ENCODE measurements around the gene SUPT5H.

Gene SUPT5H

GRCh38 chr19:39499932-39500331 is 54.5 kb downstream of the SUPT5H start:
- H3K27me3 Mint-ChIP-seq (ENCODE audit: low read depth, poor library complexity): peaks cover 8% of the 10 kb centered on the region
- H3K4me3 Mint-ChIP-seq: peak overlapping the region; percentile 93

DNA sequence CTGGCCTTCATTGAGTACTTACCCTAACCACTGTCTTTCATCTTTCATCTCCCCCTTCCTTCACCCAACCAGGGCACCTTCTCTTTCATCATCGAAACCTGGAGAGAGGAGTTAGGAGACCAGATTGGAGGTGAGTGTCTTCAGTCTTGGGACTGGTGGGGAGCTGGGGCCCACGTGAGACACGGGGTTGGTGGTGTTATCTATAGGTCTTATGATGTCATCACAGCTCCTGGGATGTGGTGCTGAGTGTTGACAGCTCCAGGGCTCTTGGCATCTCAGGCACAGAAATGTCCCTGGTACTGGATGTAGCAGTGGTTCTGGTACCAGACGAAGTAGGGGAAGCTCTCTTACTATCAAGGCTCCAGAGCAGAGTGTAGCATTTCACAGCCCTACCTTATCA is 55.2 kb downstream of the SUPT5H start:
- no peak overlapping the region for H3K27ac Mint-ChIP-seq
- TF ChIP-seq, protein P1, sequence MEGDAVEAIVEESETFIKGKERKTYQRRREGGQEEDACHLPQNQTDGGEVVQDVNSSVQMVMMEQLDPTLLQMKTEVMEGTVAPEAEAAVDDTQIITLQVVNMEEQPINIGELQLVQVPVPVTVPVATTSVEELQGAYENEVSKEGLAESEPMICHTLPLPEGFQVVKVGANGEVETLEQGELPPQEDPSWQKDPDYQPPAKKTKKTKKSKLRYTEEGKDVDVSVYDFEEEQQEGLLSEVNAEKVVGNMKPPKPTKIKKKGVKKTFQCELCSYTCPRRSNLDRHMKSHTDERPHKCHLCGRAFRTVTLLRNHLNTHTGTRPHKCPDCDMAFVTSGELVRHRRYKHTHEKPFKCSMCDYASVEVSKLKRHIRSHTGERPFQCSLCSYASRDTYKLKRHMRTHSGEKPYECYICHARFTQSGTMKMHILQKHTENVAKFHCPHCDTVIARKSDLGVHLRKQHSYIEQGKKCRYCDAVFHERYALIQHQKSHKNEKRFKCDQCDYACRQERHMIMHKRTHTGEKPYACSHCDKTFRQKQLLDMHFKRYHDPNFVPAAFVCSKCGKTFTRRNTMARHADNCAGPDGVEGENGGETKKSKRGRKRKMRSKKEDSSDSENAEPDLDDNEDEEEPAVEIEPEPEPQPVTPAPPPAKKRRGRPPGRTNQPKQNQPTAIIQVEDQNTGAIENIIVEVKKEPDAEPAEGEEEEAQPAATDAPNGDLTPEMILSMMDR (IDR thresholded peaks at IDR 0.05): no peak
- DNase-seq: no peak
- peaks cover 10% of the 10 kb centered on the region for H3K27me3 Mint-ChIP-seq (ENCODE audit: low read depth, poor library complexity)
- H3K4me1 Mint-ChIP-seq: peaks cover 33% of the 10 kb centered on the region
- H3K36me3 Mint-ChIP-seq (ENCODE audit: low read depth): peaks cover 28% of the 10 kb centered on the region
- H3K9me3 Mint-ChIP-seq: peaks cover 1% of the 10 kb centered on the region
- H3K4me3 Mint-ChIP-seq: peak overlapping the region; percentile 68

More at GRCh38 chr19:39499932-39500331, 54.5 kb downstream of the SUPT5H start:
- Mint-ChIP-seq H3K9me3 (no peaks in the 10 kb centered on the region), H3K36me3 (ENCODE audit: low read depth) (peaks cover 25% of the 10 kb centered on the region), H3K4me1 (peaks cover 33% of the 10 kb centered on the region), H3K27ac (no peak overlapping the region)
- DNase-seq: no peak
- TF ChIP-seq, protein P1 (IDR thresholded peaks at IDR 0.05): no peak

- Mint-ChIP-seq H3K4me1 (peaks cover 26% of the 10 kb centered on the region), H3K27ac (no peak overlapping the region), H3K4me3 (no peak overlapping the region), H3K9me3 (peaks cover 6% of the 10 kb centered on the region), H3K36me3 (ENCODE audit: low read depth) (peaks cover 32% of the 10 kb centered on the region), H3K27me3 (ENCODE audit: low read depth, poor library complexity) (peaks cover 17% of the 10 kb centered on the region)
- TF ChIP-seq, protein P1 (IDR thresholded peaks at IDR 0.05): no peak
- no peak for DNase-seq
These were observed 56.0 kb downstream of the SUPT5H start for GRCh38 chr19:39501340-39501739.

GRCh38 chr19:39502640-39503417 is 57.4 kb downstream of the SUPT5H start:
- DNase-seq: peak; percentile 84
- peaks cover 35% of the 10 kb centered on the region for H3K36me3 Mint-ChIP-seq (ENCODE audit: low read depth)
- no peak overlapping the region for H3K27ac Mint-ChIP-seq
- TF ChIP-seq, protein P1 (IDR thresholded peaks at IDR 0.05): peak; percentile 78
- no peak overlapping the region for H3K4me3 Mint-ChIP-seq
- peaks cover 28% of the 10 kb centered on the region for H3K4me1 Mint-ChIP-seq
- H3K9me3 Mint-ChIP-seq: peaks cover 10% of the 10 kb centered on the region
- peaks cover 22% of the 10 kb centered on the region for H3K27me3 Mint-ChIP-seq (ENCODE audit: low read depth, poor library complexity)

- Mint-ChIP-seq H3K9me3 (peaks cover 10% of the 10 kb centered on the region), H3K27ac (no peak overlapping the region), H3K4me3 (peak overlapping the region; percentile 60), H3K27me3 (ENCODE audit: low read depth, poor library complexity) (peaks cover 23% of the 10 kb centered on the region), H3K36me3 (ENCODE audit: low read depth) (peaks cover 25% of the 10 kb centered on the region), H3K4me1 (peaks cover 19% of the 10 kb centered on the region)
- no peak for DNase-seq
- TF ChIP-seq, protein P1 (IDR thresholded peaks at IDR 0.05): no peak
These were observed 61.2 kb downstream of the SUPT5H start for GRCh38 chr19:39506598-39506943.

Data from nephron progenitor cell (in vitro differentiated cells).